Measurements from ENCODE around the gene MLYCD.

Gene MLYCD

GRCh38 chr16:83975590-83976260 is 76.8 kb downstream of the MLYCD start:
- Histone ChIP-seq H3K9me3 (ENCODE audit: control insufficient read depth, low read length) (no peaks in the 10 kb centered on the region), H3K4me3 (ENCODE audit: low read depth, low read length) (no peak overlapping the region), H3K4me1 (no peaks in the 10 kb centered on the region), H3K9ac (no peak overlapping the region), H3K79me2 (no peaks in the 10 kb centered on the region), H3K27me3 (ENCODE audit: control insufficient read depth, insufficient read depth, low read length) (no peaks in the 10 kb centered on the region), H3K36me3 (ENCODE audit: control insufficient read depth, insufficient read depth, low read length) (no peaks in the 10 kb centered on the region), H3K4me2 (ENCODE audit: low read length) (no peak overlapping the region), H2AFZ (no peak overlapping the region), H3K27ac (no peak overlapping the region)
- no peak for TF ChIP-seq CTCF (IDR thresholded peaks at IDR 0.05)

Data from parathyroid adenoma (tissue), 2 donors.